PC-9 (cell line): ENCODE results near the gene PADI6.

ENCODE experiments used
- CTCF ChIP-seq: fragments of 200-600 bp; sonication (generic); conservative IDR thresholded peaks from 2 replicates; pipeline ENCODE4 v1.6.1; 2017; ENCODE audit warnings: mixed run types, antibody characterized with exemption, mild to moderate bottlenecking, moderate library complexity
- EZH2 ChIP-seq: fragments of 200-600 bp; sonication (generic); IDR thresholded peaks from 2 replicates; pipeline ENCODE4 v1.8.0; 2017; ENCODE audit warnings: antibody characterized with exemption, low read depth

GRCh38 chr1:17433261-17433660, 61.3 kb downstream of the PADI6 start:
- TF ChIP-seq CTCF (no peak), EZH2 (no peak)
